GM19372 (cell line): Measurements from ENCODE around the gene GRM4.

ENCODE experiments used
- ATAC-seq: cut with Tn5 transposase; IDR thresholded peaks from one replicate; pipeline ENCODE4 v1.9.1; 2021; ENCODE audit warnings: mild to moderate bottlenecking, low read depth, moderate library complexity; ENCODE audit not compliant: unreplicated experiment

The GRM4 gene

DNA sequence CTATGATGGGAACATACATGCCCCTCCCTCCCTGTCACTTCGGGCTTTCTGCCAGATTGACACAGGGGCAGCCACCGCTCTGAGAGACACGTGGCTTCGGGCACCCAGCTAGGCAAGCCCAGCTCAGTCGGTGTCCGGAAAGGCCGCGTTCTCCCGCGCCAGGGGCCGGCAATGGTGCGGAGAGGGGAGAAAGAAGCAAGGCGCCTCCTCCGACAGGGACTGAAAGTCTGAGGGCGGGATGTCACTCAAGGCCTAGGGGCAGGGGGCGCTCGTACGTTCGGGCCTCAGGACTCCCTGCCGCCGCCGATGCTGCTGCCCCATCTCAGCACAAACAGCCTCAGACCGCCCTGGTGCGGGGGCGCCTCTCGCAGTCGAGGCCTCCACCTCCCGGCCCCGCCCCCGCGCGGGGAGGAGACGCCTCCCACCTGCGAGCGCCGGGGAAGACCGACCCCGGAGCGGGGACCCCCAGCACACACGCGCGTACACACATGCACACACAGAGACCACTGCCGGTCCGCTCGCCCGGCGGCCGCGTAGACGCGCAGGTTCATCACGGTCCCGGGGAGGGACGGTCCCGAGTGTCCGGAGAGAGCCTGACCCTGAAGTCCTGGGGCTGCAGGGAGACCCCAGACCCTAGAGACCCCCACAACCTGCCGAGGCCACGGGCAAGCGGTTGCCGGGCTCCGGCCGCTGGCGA lies 1.9 kb downstream of the GRM4 start:
- no peak for ATAC-seq

DNA sequence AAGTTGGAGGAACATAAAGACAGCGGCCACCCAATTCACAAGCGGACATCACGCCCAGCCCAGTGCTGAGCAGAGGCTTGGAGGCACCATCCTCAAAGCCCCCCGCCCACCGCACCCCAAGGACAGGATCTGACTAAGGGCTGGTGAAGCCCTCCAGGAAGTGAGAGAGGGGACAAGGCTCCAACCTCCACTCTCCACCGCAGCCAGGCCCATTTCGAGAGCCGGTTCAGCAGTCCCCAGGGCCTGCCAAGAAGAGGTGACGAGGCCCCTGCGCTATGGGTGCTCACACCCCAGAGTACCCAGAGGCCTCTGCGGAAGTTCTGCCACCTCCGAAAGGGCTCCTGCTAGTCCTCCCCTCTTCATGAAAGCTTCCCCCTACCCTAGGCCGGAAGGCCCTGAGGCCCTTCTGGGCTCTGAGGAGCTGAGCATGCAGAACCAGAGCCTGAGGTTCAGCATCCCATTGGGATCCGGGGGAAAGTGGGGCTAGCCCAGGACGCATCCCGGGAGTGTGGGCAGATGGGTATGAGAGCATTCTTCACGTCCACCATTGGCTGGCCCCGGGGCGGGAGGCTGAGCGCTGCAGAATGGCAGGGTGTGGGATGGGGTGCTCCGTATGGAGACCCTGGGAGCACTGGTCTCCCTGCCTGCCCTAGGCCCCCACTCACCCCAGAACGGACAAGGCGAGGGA lies 2.5 kb downstream of the GRM4 start:
- no peak for ATAC-seq

DNA sequence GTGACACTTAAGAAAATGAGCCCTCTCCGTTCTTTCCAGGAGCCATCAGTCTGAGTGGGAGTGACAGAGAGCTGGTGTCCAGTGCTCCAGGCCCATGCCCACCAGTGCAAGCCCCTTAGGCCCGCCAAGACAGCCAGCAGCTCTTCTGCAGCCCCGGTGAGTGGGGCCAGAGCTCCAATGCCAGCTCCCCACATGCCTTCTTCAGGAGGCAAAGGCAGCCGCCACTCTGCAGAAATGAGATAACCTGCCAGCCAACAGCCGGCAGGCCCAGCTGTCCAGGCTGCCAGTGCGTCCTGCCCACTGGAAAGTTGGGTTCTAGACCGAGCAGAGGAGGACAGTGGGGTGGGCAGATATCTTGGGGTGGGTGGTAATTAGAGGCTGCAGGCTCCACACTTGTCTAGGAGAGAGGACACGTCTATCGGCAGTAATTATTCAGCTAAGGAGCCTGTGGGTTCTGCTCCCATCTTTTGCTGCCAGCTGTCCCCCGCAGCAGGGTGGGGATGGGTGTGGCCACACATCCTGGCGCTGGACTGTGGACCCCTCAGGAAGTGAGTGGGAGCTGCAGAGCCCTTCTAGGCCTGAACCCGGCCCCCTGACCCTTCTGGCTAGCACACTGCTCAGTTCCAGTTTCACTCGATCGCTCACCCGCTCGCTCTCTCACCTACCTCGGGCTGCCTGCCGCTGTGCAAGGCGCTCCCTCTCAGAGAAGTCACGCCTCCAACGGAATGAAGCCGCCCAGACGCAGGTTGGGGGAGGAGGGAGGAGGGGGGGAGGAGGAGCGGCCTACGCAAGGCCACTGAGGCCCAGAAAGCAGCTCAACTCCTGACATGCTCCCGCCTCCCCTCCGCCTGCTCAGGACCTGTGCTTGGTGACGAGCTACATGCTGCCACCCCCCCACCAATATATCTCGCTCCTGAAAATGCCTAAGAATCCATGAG lies 3.6 kb downstream of the GRM4 start:
- ATAC-seq: no peak

DNA sequence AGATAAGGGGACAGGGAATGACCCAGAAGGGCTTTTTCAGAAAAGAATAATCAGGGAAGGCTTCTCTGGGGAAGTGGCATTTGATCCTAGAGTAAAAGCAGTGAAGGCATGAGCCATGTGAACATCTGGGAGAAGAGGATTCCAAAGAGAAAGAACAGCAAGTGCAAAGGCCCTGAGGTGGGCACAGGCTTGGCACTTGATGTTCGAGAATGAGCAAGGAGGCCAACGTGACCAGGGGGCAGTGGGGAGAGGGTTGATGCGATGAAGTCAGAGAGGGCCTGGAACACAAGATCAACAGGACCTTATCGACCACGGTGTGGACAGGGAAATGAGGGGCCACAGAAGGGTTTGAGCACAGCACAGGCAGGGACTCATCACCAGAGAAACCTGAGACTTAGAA lies 5.8 kb downstream of the GRM4 start:
- no peak for ATAC-seq

DNA sequence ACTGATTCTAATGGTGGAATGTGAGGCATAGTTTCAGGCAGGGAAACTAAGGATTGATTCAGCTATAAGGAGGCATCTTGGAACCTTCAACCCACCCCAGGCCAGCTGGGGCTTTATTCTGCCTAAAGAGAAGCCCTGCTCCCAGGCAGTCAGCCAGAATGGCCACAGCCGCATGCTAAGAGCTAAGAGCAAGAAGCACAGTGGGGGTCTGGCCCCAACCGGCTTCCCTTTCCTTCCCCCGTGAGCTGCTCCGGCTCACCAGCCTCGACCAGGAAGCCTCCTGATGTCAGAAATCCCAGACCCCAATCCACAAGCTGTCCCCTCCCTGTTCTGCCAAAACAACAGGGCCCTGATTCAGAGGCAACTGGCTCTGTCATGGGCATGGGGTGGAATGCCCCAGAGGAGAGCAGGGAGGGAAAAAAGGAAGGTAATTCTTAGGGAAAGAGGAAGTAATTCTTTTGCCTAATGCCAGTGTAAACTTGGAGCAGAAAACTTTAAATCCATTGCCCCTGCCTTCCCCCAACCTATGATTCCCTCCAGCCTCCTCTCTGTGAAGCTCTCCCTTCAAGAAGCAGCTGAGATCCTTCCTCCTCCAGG lies 6.9 kb downstream of the GRM4 start:
- no peak for ATAC-seq

DNA sequence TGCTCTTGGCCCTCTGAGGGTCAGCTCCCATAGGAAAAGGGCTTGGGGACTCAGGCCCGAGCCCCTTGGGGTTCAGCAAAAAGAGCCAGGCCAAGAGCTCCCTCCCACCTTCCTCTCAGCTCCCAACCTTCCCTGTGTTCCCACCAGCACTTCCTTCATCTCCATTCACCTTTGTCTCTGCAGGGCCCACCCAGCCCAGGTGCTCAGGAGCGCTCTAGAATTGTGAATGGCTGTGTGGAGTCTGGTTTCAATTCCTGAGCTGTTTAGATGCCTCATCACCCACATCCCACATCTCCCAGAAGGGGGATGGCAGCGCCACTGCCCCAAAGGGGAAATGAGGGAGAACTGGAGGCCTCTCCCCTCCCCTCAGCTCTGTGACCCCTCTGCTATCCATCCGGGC lies 7.7 kb downstream of the GRM4 start:
- ATAC-seq: no peak

DNA sequence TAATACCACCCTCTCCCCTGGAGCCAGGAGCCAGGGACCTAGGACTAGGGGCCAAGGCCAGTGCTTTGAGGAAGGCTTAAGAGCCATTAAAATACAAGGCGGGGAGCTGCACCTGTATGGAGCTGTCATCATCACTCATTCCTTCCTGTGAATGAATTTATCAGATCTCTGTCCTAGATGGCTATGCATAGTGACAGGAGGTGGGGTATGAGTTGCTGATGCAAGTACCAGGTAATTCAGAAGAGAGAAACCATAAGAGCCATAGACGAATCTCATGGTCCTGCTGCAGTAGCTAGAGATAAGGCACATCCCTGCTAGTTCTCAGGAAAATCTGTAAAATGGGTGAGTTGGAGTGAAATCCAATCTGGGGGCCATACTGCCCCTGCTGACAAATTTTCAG lies 10.3 kb downstream of the GRM4 start:
- no peak for ATAC-seq

DNA sequence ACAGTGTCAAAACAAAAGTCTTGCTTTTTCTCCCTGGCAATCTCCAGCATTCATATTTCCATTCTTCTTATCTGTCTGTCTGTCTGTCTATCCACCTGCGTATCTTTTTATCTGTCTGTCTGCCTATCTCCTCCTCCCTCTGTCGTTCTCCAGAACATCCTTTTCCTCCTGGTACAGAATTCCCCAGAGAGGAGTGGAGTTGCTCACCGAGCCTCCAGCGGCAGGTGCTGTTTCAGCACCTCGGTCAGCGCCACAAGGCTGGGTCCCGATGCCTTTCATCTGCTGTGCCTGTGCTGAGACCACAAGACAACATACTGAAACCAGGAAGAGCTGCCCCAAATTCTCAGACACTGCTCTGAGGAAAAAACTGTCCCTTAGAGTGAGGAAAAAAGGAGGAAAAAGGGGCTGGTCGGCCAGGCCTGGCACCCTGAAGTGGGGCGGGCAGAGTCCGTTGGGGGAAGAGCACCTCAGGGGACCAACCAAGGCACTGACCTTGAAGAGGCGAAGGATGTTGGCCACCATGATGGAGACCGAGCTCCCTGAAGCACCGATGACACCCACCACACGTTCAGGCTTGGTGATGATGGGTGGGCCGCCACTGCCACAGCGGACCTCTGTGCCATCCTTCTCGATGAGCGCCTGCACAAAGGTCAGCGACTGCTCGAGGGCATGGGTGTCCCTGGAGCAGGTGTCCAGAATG lies 13.3 kb downstream of the GRM4 start:
- ATAC-seq: no peak

DNA sequence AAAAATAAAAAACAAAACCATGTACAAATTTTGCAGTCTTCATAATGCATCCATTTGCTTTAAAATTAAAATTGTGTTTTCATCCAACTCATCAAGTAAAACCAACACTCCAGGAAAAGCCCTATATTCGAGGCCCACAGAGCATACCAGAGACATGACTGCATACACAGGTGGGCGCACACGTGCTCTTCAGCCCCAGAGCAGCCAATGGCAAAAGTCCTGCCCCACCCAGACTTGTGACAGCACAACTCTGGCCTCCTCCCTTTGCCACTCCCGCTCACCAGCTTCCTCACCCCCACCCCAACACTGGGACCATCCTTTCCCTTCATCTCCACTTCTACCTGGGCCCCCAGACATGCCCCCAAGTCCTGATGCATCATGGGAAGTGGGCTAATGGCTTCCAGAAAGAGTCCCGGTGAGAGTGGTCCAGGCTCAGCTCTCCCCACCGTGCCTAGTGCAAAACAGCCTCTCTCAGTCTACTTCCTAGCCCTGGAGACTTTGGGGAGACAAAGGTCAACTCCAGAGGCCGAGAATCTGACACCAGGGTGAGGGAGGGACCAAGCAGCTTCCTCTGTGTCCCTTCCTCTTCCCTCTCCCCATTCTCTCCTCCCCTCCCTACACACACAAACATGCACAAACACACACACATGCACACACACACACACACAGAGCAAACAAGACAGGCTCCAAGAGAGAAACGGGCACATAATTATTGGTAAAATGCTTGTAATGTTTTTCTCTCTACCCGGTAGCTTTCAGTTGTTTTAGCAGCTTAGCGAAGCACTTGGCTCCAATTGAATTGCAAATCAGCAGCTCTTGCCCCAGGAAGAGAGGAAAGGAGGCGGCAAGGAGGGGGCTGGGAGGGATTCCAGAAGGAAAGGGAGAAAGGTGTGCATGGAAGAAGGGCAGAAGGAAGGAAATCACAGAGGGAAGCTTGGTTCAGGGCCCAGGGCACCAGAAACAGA lies 14.3 kb downstream of the GRM4 start:
- ATAC-seq: no peak

DNA sequence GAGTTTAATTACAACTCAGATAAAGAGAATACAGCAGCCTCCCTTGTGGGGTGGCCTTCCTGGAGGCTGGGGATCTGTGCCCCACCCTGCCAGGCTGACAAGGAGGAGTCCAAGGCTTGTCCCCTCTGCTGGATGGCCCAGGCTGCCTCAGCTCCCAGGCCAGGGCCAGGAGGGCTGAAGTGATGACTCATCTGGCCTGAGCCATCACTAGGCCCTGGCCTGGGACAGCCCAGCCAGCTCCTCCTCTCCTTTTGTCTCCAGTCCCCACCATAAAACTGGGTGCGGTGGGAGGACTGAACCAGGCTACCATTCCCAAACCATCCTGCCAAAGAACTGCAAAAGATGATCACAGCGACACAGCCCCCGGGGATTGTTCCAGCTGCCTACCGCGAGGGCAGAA lies 15.0 kb downstream of the GRM4 start:
- ATAC-seq: no peak

DNA sequence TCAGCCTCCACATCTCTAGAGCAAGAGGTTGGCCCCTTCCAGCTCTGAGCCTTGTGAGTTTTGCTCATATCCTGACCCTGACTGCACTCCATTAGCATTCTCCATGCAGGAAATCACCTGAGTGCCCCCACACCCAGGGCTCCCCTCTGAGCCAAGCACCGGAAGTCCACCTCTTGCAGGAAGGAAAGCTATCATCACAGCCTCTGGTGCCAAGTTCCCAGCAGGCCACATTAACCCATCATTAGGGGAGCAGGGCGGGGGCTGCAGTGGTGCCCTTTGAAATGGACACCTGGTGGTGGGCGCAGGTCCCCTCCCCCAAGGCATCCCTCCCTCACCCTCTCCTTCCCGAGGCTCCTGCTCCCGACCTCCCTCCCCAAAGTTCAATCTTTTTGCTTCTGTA lies 16.1 kb downstream of the GRM4 start:
- ATAC-seq: no peak

DNA sequence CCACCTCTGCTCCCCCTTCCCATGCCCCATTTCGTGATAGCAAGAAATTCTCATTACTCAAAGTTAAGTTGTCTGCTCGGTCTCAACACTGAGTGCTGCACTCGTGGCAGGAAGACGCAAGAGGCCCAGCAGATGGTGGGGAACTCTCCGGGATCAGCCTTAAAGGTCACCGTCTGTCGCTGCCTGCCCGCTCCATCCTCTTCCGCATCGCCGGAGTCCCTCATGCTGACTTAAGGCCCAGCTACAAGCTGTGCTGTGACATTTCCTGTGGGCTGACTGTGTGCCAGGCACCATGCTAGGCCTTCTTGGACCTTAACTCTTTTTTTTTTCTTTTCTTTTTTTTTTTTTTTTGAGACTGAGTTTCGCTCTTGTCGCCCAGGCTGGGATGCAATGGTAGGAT lies 17.8 kb downstream of the GRM4 start:
- ATAC-seq: no peak

DNA sequence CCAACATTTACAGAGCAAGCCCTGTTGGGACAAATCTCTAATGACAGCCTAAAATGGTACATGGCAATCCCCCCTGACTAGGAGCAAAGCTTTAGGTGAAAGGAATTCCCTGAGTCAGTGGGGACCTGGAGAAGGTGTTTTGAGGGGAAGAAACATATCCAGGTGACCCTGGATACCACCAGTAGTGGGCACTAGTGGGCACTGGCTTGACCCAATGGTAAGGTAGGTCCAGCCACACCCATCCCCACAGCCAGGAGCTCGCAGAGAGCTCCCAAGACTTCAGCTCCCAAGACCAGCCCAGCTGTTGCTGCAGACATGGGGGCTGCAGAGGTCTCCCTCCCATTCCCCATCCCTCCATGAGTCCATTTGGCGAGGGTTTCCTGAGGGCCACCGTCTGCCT lies 19.5 kb downstream of the GRM4 start:
- no peak for ATAC-seq

DNA sequence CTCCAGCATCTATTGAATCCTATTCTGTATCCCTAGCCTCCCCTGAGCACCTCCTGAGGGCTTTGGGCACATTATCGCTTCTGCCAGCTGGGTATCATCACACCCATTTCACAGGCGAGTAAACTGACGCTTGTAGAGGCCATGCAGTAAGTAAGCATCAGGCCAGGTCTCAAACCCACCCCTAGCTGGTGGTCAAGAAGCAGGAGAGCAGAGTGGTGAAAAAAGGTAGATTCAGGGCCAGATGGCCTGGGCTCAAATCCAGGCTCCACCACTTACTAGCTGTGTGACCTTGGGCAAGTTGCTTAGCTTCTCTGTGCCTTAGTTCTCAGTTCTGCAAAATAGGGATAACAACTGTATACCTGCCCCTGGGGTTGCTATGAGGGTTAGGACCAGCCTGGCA lies 19.9 kb downstream of the GRM4 start:
- ATAC-seq: no peak

DNA sequence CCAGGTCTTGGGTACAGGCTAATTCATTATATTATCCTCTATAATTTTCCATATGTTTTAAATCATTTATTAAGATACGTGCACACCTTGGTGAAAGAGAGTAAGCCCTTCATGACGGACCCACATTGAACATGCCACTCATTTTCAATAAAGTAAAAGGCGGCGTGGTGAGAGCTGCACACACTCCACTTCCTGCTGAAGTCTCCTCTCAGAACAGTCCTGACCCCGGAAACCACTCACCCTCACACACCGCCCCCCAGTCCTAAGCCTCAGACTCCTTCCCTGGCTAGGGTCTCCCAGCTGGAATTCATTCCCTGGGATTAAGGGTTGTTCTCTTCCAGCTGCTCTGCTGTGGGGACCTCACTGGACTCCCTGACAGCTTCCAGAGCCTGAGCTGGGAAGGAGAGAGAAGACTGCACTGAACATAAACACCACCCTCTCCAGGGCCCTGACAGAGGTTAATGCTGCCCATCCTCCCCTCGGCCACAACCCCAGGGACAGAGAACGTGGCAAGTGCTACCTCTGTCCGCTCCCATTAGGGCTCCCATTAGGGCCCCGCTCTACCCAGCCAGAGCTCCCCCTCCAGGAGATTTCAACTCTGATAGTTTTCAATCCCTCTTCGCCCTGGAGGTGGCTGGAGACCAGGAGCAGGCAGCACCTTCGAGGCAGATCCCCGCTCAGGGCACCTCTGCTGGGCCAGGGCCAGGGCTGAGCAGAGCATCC lies 24.8 kb downstream of the GRM4 start:
- ATAC-seq: no peak

DNA sequence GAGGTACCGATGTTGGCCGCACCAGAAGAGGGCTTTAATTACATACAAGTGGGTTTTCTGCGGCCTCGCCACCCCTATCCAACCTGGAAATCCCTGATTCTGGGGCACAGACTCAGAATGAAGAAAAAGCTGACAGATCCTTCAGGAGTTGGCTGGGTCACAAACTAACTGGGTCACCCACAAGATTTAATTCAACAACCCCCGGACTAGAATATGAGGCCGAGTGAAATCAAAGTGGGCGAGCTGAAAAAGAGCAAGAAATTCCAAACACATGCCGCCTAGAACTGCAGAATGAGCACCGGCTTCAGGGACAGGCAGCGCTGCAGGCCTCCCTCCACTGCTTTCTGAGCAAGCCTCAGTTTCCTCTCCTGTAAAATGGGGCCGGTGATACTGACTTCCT lies 30.0 kb downstream of the GRM4 start:
- no peak for ATAC-seq

DNA sequence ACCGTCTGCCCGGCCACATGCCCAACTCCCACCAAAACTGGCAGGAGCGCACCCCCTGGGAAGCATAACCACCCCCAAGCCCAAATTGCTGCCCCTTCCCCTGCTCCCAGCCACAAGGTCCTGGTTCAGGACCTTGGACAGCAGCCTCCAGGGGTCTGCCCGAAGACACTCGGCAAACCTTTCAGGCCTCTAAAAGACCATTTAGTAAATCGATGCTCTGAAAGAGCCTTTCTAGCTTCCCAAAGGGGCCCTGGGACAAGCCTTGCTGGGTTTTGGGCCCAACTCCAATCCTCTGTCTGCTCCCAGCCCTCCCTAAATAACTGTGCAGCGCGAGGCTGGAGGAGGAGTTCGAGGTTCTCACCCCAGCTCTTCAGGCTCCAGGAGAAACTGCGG lies 30.5 kb downstream of the GRM4 start:
- no peak for ATAC-seq

DNA sequence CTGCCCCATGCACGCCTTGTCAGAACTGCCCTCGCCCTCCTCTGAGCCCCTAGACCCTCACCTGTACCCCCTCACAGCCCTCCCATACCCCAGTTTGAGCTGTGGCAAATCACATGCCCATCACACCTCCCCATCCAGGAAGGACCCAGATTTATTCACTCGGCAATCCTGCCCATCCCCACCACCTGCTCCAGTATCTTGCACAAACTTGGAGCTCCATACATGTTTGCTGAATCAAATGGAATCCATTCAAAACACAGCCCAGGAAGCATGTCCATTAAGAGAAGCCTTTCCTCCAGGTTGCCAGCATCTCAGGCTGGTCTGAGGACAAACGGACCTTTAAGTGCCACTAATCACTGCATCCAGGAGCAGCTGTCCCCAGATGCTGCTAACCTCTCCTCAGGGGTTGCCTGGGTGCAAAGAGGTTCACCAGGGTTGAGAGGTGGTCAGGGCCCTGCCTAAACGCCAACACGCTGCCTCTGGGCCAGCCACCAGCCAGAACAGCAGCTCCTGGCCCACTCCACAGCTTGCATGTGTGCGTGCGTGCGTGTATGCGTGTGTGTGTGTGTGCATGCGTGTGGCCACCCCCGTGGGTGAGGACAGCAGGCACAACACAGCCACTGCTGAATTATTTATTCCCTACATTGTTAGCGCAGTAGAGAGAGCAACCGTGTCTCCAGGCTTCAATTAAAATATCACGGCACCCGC lies 31.0 kb downstream of the GRM4 start:
- no peak for ATAC-seq
